GM19351 (cell line): ENCODE results near the gene NUDT6.
"Not testable (repeated sequence)": the region's sequence is repeated elsewhere in the genome, so short reads cannot be mapped to it uniquely, and the experiment has no call there.

Experiments used
- ATAC-seq: cut with Tn5 transposase; IDR thresholded peaks from one replicate; pipeline ENCODE4 v1.9.1; 2021; ENCODE audit warnings: mild to moderate bottlenecking, moderate library complexity; ENCODE audit not compliant: unreplicated experiment

The NUDT6 gene

GRCh38 chr4:122921971-122922876 lies at the start of gene NUDT6:
Gene NUDT6, minus strand, starts transcription at chr4:122922597. Its CDS starts 25 bp downstream, at chr4:122922572.
- ATAC-seq: peak; percentile 60

- ATAC-seq: no peak
Observed at GRCh38 chr4:122968227-122968812, 45.9 kb upstream of the NUDT6 start.

GRCh38 chr4:122967231-122967630 lies 44.8 kb upstream of the NUDT6 start:
- no peak for ATAC-seq

- ATAC-seq: no peak
Observed at GRCh38 chr4:122966201-122966600, 43.8 kb upstream of the NUDT6 start.

- no peak for ATAC-seq
Observed at GRCh38 chr4:122963216-122963615, 40.8 kb upstream of the NUDT6 start.

GRCh38 chr4:122960611-122961000 lies 38.2 kb upstream of the NUDT6 start:
- ATAC-seq: no peak

- ATAC-seq: no peak
Observed at GRCh38 chr4:122959981-122960610, 37.7 kb upstream of the NUDT6 start.

GRCh38 chr4:122959441-122959840 lies 37.0 kb upstream of the NUDT6 start:
- no peak for ATAC-seq

- no peak for ATAC-seq
Observed at GRCh38 chr4:122958505-122958904, 36.1 kb upstream of the NUDT6 start.

- no peak for ATAC-seq
Observed at GRCh38 chr4:122953924-122954323, 31.5 kb upstream of the NUDT6 start.

- ATAC-seq: no peak
Observed at GRCh38 chr4:122952028-122952427, 29.6 kb upstream of the NUDT6 start.

- ATAC-seq: no peak
Observed at GRCh38 chr4:122948671-122949070, 26.3 kb upstream of the NUDT6 start.

- no peak for ATAC-seq
Observed at GRCh38 chr4:122946142-122946541, 23.7 kb upstream of the NUDT6 start.

- not testable (repeated sequence) for ATAC-seq
Observed at GRCh38 chr4:122945136-122945535, 22.7 kb upstream of the NUDT6 start.

GRCh38 chr4:122932763-122933162 lies 10.4 kb upstream of the NUDT6 start:
- ATAC-seq: no peak

- ATAC-seq: no peak
Observed at GRCh38 chr4:122930862-122931261, 8.5 kb upstream of the NUDT6 start.

GRCh38 chr4:122928930-122929329 lies 6.5 kb upstream of the NUDT6 start:
- no peak for ATAC-seq

GRCh38 chr4:122922877-122923511 lies 597 bp upstream of the NUDT6 start:
- peak; percentile 94 for ATAC-seq

- ATAC-seq: no peak
Observed at GRCh38 chr4:122921300-122921699, 1.1 kb downstream of the NUDT6 start.

GRCh38 chr4:122920473-122920872 lies 1.9 kb downstream of the NUDT6 start:
- ATAC-seq: no peak

GRCh38 chr4:122917731-122918130 lies 4.7 kb downstream of the NUDT6 start:
- ATAC-seq: no peak
